Breast epithelium (tissue), 3 donors: Measurements from ENCODE around the gene RHOT2.

Experiments
- POLR2A ChIP-seq: fragments of 450-650 bp; IDR thresholded peaks from one replicate; pipeline ENCODE4 v1.6.1; 2016; ENCODE audit warnings: antibody characterized with exemption, mild to moderate bottlenecking, moderate library complexity
- POLR2AphosphoS5 ChIP-seq, 3 donors: sonication (generic); formaldehyde crosslinking; IDR thresholded peaks; one replicate each; pipeline ENCODE4 v1.6.1; 2017; ENCODE audit warnings: antibody characterized with exemption in 3 of 3
- TF ChIP-seq, protein P1 (sequence below), 3 donors: fragments of 450-650 bp; IDR thresholded peaks; one replicate each; pipeline ENCODE4 v1.5.1; 2016 to 2017; ENCODE audit warnings: antibody characterized with exemption in 3 of 3, mild to moderate bottlenecking in 3 of 3, moderate library complexity in 3 of 3

GRCh38 chr16:646679-647172 is 21.2 kb upstream of the RHOT2 start:
- TF ChIP-seq, protein P1, sequence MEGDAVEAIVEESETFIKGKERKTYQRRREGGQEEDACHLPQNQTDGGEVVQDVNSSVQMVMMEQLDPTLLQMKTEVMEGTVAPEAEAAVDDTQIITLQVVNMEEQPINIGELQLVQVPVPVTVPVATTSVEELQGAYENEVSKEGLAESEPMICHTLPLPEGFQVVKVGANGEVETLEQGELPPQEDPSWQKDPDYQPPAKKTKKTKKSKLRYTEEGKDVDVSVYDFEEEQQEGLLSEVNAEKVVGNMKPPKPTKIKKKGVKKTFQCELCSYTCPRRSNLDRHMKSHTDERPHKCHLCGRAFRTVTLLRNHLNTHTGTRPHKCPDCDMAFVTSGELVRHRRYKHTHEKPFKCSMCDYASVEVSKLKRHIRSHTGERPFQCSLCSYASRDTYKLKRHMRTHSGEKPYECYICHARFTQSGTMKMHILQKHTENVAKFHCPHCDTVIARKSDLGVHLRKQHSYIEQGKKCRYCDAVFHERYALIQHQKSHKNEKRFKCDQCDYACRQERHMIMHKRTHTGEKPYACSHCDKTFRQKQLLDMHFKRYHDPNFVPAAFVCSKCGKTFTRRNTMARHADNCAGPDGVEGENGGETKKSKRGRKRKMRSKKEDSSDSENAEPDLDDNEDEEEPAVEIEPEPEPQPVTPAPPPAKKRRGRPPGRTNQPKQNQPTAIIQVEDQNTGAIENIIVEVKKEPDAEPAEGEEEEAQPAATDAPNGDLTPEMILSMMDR (IDR thresholded peaks at IDR 0.05): no peak
- TF ChIP-seq POLR2AphosphoS5 (IDR thresholded peaks at IDR 0.05) (no peak), POLR2A (no peak)
